Measurements from ENCODE around the gene PRKN. TPM values are rescaled to one million over a fixed set of nuclear protein-coding genes. Genes with fewer than 3 reads are reported as not detected.

PRKN gene
- total RNA-seq, 4 donors from 2014 or later = 4.5 to 12.3 (median 9.0) TPM

- H3K36me3 ChIP-seq = no peaks in the 10 kb centered on the region
- intact Hi-C loops (cut with DNase I; ENCODE audit: low total_unique reads) (no loop called here), in situ Hi-C loops (cut with MboI; ENCODE audit: low pct_ligation_motif_present in 1 of 4, low pct_unique_long_range_greater_than_20kb in 1 of 4, low sequenced_read_pairs in 3 of 4) (no loop called here)
- no peak overlapping the region for H3K4me3 ChIP-seq
- H3K4me1 ChIP-seq = no peaks in the 10 kb centered on the region
- TF ChIP-seq POLR2AphosphoS5 (IDR thresholded peaks at IDR 0.05) (no peak), CTCF (IDR thresholded peaks at IDR 0.05) (no peak), EP300 (IDR thresholded peaks at IDR 0.05; ENCODE audit: low read depth) (no peak), POLR2A (IDR thresholded peaks at IDR 0.05) (no peak)
- H3K27ac ChIP-seq = no peak overlapping the region
- WGBS, 2 donors (ENCODE audit: low coverage in 1 of 2) = 71 to 87% methylated on average over 7 to 9 of the region's 9 CpGs
- no peaks in the 10 kb centered on the region for H3K9me3 ChIP-seq
- H3K27me3 ChIP-seq = no peaks in the 10 kb centered on the region
- DNase-seq = no peak
Observed at GRCh38 chr6:162063666-162064065, 663.9 kb downstream of the PRKN start.

GRCh38 chr6:162058281-162058875 lies 669.2 kb downstream of the PRKN start:
- in situ Hi-C loops (cut with MboI; ENCODE audit: low pct_ligation_motif_present in 1 of 4, low pct_unique_long_range_greater_than_20kb in 1 of 4, low sequenced_read_pairs in 3 of 4) (no loop called here), intact Hi-C loops (cut with DNase I; ENCODE audit: low total_unique reads) (no loop called here)
- Histone ChIP-seq H3K4me1 (no peaks in the 10 kb centered on the region), H3K27ac (no peak overlapping the region), H3K36me3 (no peaks in the 10 kb centered on the region), H3K27me3 (no peaks in the 10 kb centered on the region), H3K9me3 (no peaks in the 10 kb centered on the region), H3K4me3 (no peak overlapping the region)
- DNase-seq = no peak
- 53 to 80% methylated on average over 1 to 11 of the region's 11 CpGs for WGBS, 2 donors (ENCODE audit: low coverage in 1 of 2)
- TF ChIP-seq EP300 (IDR thresholded peaks at IDR 0.05; ENCODE audit: low read depth) (no peak), POLR2AphosphoS5 (IDR thresholded peaks at IDR 0.05) (no peak), CTCF (IDR thresholded peaks at IDR 0.05) (no peak), POLR2A (IDR thresholded peaks at IDR 0.05) (no peak)

DNA sequence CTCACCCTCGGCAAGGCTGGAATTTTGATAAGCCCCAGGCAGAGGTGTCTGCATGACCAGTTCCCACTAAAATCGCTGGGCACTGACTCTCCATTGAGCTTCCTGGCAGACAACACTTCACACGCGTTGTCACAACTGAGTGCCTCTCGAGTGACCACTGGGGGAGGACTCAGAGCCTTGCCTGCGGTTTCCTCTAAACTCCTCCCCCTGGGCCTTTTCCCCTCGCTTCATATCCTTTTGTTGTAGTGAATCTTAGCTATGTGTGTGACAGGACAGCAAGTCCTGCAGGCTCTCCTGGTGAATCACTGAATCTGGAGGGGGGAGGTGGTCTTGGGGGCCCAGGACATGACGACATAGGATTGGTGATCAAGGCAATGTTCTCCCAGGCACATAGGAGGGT lies 670.8 kb downstream of the PRKN start:
- WGBS, 2 donors (ENCODE audit: low coverage in 1 of 2) = 81% methylated on average over 8 of the region's 8 CpGs; no CpG with 5 or more reads in 1 of the 2 donors
- no peak for TF ChIP-seq POLR2AphosphoS5 (IDR thresholded peaks at IDR 0.05)
- TF ChIP-seq CTCF (IDR thresholded peaks at IDR 0.05) = no peak
- TF ChIP-seq EP300 (IDR thresholded peaks at IDR 0.05; ENCODE audit: low read depth) = no peak
- no peak for TF ChIP-seq POLR2A (IDR thresholded peaks at IDR 0.05)
- in situ Hi-C loops (cut with MboI; ENCODE audit: low pct_ligation_motif_present in 1 of 4, low pct_unique_long_range_greater_than_20kb in 1 of 4, low sequenced_read_pairs in 3 of 4) = no loop called here
- intact Hi-C loops (cut with DNase I; ENCODE audit: low total_unique reads) = no loop called here
- no peaks in the 10 kb centered on the region for H3K36me3 ChIP-seq
- H3K27me3 ChIP-seq = no peaks in the 10 kb centered on the region
- H3K4me3 ChIP-seq = no peak overlapping the region
- no peaks in the 10 kb centered on the region for H3K4me1 ChIP-seq
- H3K9me3 ChIP-seq = no peaks in the 10 kb centered on the region
- no peak for DNase-seq
- H3K27ac ChIP-seq = no peak overlapping the region

- Histone ChIP-seq H3K4me3 (no peak overlapping the region), H3K9me3 (no peaks in the 10 kb centered on the region), H3K27me3 (no peaks in the 10 kb centered on the region), H3K36me3 (no peaks in the 10 kb centered on the region), H3K4me1 (no peaks in the 10 kb centered on the region), H3K27ac (no peak overlapping the region)
- TF ChIP-seq CTCF (IDR thresholded peaks at IDR 0.05) (no peak), POLR2AphosphoS5 (IDR thresholded peaks at IDR 0.05) (no peak), EP300 (IDR thresholded peaks at IDR 0.05; ENCODE audit: low read depth) (no peak), POLR2A (IDR thresholded peaks at IDR 0.05) (no peak)
- in situ Hi-C loops (cut with MboI; ENCODE audit: low pct_ligation_motif_present in 1 of 4, low pct_unique_long_range_greater_than_20kb in 1 of 4, low sequenced_read_pairs in 3 of 4) = no loop called here
- intact Hi-C loops (cut with DNase I; ENCODE audit: low total_unique reads) = no loop called here
- no peak for DNase-seq
- WGBS, 2 donors (ENCODE audit: low coverage in 1 of 2) = 88 to 89% methylated on average over 8 to 11 of the region's 11 CpGs
Observed at GRCh38 chr6:162056061-162056460, 671.5 kb downstream of the PRKN start.
